HEK293 (cell line): ENCODE data around the gene AFAP1L2.
A peak's percentile ranks its signal among the peaks of the same experiment; 100 is the strongest.

ENCODE experiments used
- CTCF ChIA-PET: fragments of 350-600 bp; formaldehyde crosslinking; extraction: SDS; loops from one replicate; lab custom pipeline; 2021; ENCODE audit warnings: antibody characterized with exemption; lab: Yijun Ruan, JAX
- POLR2A ChIA-PET: fragments of 300-600 bp; formaldehyde crosslinking; extraction: SDS; loops from one replicate; lab custom pipeline; 2020; ENCODE audit warnings: antibody characterized with exemption, inconsistent platforms; lab: Yijun Ruan, JAX
- H3K27ac ChIP-seq: fragments of 200-500 bp; sonication (Bioruptor generic); 2 replicates; pipeline ENCODE4 v1.5.1; 2014; ENCODE audit warnings: low read depth, low read length, control low read depth, inconsistent platforms; ENCODE audit errors: extremely low read depth
- H3K36me3 ChIP-seq, 2 experiments: fragments of 200-500 bp in 1 of 2; sonication (Bioruptor generic) in 1 of 2; 1 replicate in 1 of 2; 2 replicates in 1 of 2; pipeline ENCODE4 v1.5.1; 2014 to 2017; ENCODE audit warnings: inconsistent platforms in 2 of 2, low read length in 2 of 2; ENCODE audit not compliant: control insufficient read depth in 2 of 2, insufficient read depth in 1 of 2
- H3K4me1 ChIP-seq: fragments of 200-500 bp; sonication (Bioruptor generic); 2 replicates; pipeline ENCODE4 v1.5.1; 2014; ENCODE audit warnings: mild to moderate bottlenecking, low read length, inconsistent platforms; ENCODE audit not compliant: control insufficient read depth, insufficient read depth
- H3K4me3 ChIP-seq: 2 replicates; pipeline ENCODE4 v1.5.1; 2011; ENCODE audit warnings: low read depth, mild to moderate bottlenecking, control low read depth, low read length, moderate library complexity
- H3K9me3 ChIP-seq: fragments of 200-500 bp; sonication (Bioruptor generic); 2 replicates; pipeline ENCODE4 v1.5.1; 2014; ENCODE audit warnings: low read depth, low read length, inconsistent platforms; ENCODE audit not compliant: control insufficient read depth, insufficient read depth
- BCL11B ChIP-seq: fragments of 450-650 bp; formaldehyde crosslinking; IDR thresholded peaks from 2 replicates; pipeline ENCODE4 v1.5.1; 2016; ENCODE audit warnings: low read depth, missing biosample characterization, missing genetic modification characterization
- HOXD13 ChIP-seq: sonication (generic); formaldehyde crosslinking; IDR thresholded peaks from 2 replicates; pipeline ENCODE4 v1.8.0; 2022; ENCODE audit warnings: missing genetic modification reagents, borderline replicate concordance
- IKZF3 ChIP-seq: fragments of 450-650 bp; IDR thresholded peaks from 2 replicates; pipeline ENCODE4 v1.5.0; 2018; ENCODE audit warnings: missing biosample characterization, mild to moderate bottlenecking, missing genetic modification characterization, moderate library complexity
- KLF8 ChIP-seq: fragments of 450-650 bp; formaldehyde crosslinking; IDR thresholded peaks from 2 replicates; pipeline ENCODE4 v1.5.1; 2016; ENCODE audit warnings: missing biosample characterization, missing genetic modification characterization
- SCRT1 ChIP-seq: fragments of 450-650 bp; formaldehyde crosslinking; IDR thresholded peaks from 2 replicates; pipeline ENCODE4 v1.5.1; 2016; ENCODE audit warnings: missing biosample characterization, missing genetic modification characterization, borderline replicate concordance
- SP2 ChIP-seq: fragments of 450-650 bp; formaldehyde crosslinking; IDR thresholded peaks from 2 replicates; pipeline ENCODE4 v1.5.1; 2016; ENCODE audit warnings: missing biosample characterization, missing genetic modification characterization
- ZFP41 ChIP-seq: fragments of 450-650 bp; formaldehyde crosslinking; IDR thresholded peaks from 2 replicates; pipeline ENCODE4 v1.5.1; 2016; ENCODE audit warnings: missing biosample characterization, missing genetic modification characterization, borderline replicate concordance
- ZNF155 ChIP-seq: fragments of 450-650 bp; formaldehyde crosslinking; IDR thresholded peaks from 2 replicates; pipeline ENCODE4 v1.5.1; 2016; ENCODE audit warnings: missing biosample characterization, missing genetic modification characterization
- ZNF248 ChIP-seq: fragments of 450-650 bp; formaldehyde crosslinking; IDR thresholded peaks from 2 replicates; pipeline ENCODE4 v1.5.1; 2017; ENCODE audit warnings: missing biosample characterization, missing genetic modification characterization
- ZNF311 ChIP-seq: fragments of 450-650 bp; formaldehyde crosslinking; IDR thresholded peaks from 2 replicates; pipeline ENCODE4 v1.5.1; 2017; ENCODE audit warnings: missing biosample characterization, missing genetic modification characterization, borderline replicate concordance
- ZNF335 ChIP-seq: fragments of 450-650 bp; formaldehyde crosslinking; conservative IDR thresholded peaks from 2 replicates; pipeline ENCODE4 v1.5.1; 2016; ENCODE audit warnings: missing biosample characterization, missing genetic modification characterization
- ZNF48 ChIP-seq: fragments of 450-650 bp; formaldehyde crosslinking; IDR thresholded peaks from 2 replicates; pipeline ENCODE4 v1.5.1; 2016; ENCODE audit warnings: missing biosample characterization, missing genetic modification characterization
- ZNF521 ChIP-seq: fragments of 450-650 bp; formaldehyde crosslinking; IDR thresholded peaks from 2 replicates; pipeline ENCODE4 v1.5.1; 2017; ENCODE audit warnings: missing biosample characterization, mild to moderate bottlenecking, missing genetic modification characterization
- ZNF558 ChIP-seq: fragments of 450-650 bp; formaldehyde crosslinking; IDR thresholded peaks from 2 replicates; pipeline ENCODE4 v1.5.1; 2016; ENCODE audit warnings: missing biosample characterization, missing genetic modification characterization
- ZNF670 ChIP-seq: fragments of 450-650 bp; formaldehyde crosslinking; IDR thresholded peaks from 2 replicates; pipeline ENCODE4 v1.5.1; 2016; ENCODE audit warnings: missing biosample characterization, missing genetic modification characterization, low read depth
- ZNF776 ChIP-seq: fragments of 450-650 bp; formaldehyde crosslinking; IDR thresholded peaks from 2 replicates; pipeline ENCODE4 v1.5.0; 2017; ENCODE audit warnings: missing biosample characterization, missing genetic modification characterization, borderline replicate concordance
- ZSCAN23 ChIP-seq: fragments of 450-650 bp; formaldehyde crosslinking; IDR thresholded peaks from 2 replicates; pipeline ENCODE4 v1.5.1; 2016; ENCODE audit warnings: missing biosample characterization, missing genetic modification characterization
- TF ChIP-seq, protein P1 (sequence below): fragments of 450-650 bp; formaldehyde crosslinking; IDR thresholded peaks from 2 replicates; pipeline ENCODE4 v1.5.1; 2017; ENCODE audit warnings: missing biosample characterization, mild to moderate bottlenecking, missing genetic modification characterization, moderate library complexity
- TF ChIP-seq, protein P2 (sequence below): fragments of 450-650 bp; formaldehyde crosslinking; IDR thresholded peaks from 2 replicates; pipeline ENCODE4 v1.5.1; 2017; ENCODE audit warnings: missing biosample characterization, missing genetic modification characterization
- TF ChIP-seq, protein P3 (sequence below): fragments of 450-650 bp; formaldehyde crosslinking; IDR thresholded peaks from 2 replicates; pipeline ENCODE4 v1.5.1; 2016; ENCODE audit warnings: missing biosample characterization, missing genetic modification characterization, borderline replicate concordance
- TF ChIP-seq, protein P4 (sequence below): fragments of 450-650 bp; formaldehyde crosslinking; IDR thresholded peaks from 2 replicates; pipeline ENCODE4 v1.5.1; 2017; ENCODE audit warnings: missing biosample characterization, missing genetic modification characterization
- TF ChIP-seq, protein P5 (sequence below): fragments of 450-650 bp; formaldehyde crosslinking; IDR thresholded peaks from 2 replicates; pipeline ENCODE4 v1.5.1; 2016; ENCODE audit warnings: missing biosample characterization, missing genetic modification characterization, borderline replicate concordance

The AFAP1L2 gene

DNA sequence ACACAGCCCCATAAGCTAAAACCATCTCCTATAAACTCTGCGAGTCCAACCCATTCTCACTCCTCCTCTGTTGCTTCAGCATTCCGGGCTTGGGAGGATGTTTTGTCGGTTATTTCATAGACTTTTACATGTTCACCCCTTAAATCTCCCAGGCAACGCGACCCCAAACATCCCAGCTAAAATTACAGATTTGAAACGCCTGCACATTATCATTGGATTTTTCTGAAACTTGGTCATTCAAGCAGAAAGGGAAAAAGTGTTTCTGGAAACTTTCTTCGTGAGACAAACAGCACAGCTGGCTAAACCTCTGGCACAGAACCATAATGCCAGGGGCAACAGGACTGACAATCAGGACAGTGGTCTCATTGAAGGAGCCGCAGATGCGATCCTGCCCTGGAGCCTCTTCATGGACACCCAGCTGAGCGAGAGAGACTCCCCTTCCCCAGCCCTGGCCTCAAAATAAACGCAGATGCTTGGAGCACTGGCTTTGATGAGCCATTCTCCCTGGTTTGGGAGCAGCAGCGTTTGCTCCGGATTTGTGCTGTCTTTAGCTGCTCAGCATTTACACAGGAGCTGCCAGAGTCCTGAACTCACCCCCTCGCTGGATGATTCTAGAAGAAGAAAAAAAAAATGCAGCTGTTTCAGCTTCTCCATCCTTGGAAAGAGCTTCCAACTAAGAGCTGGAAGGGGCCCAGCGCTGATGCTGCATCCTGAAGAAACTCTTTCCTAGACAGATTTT, 30.1 kb downstream of the AFAP1L2 start:
- Histone ChIP-seq H3K27ac (no peak overlapping the region), H3K4me1 (0 out of 2 replicates have a peak, but pooled peaks cover 2% of the 10 kb centered on the region), H3K36me3 (no peaks in the 10 kb centered on the region), H3K4me3 (no peak overlapping the region), H3K9me3 (no peaks in the 10 kb centered on the region)
- CTCF ChIA-PET: interaction anchor here (1.1 kb wide), 2 partner anchors 13 to 26 kb away, joined by 3 read pairs; no protein-coding TSS in a partner anchor
- POLR2A ChIA-PET: no interaction called here
- TF ChIP-seq ZFP41 (tag by site-specific recombination): no peak
- TF ChIP-seq, protein P1, sequence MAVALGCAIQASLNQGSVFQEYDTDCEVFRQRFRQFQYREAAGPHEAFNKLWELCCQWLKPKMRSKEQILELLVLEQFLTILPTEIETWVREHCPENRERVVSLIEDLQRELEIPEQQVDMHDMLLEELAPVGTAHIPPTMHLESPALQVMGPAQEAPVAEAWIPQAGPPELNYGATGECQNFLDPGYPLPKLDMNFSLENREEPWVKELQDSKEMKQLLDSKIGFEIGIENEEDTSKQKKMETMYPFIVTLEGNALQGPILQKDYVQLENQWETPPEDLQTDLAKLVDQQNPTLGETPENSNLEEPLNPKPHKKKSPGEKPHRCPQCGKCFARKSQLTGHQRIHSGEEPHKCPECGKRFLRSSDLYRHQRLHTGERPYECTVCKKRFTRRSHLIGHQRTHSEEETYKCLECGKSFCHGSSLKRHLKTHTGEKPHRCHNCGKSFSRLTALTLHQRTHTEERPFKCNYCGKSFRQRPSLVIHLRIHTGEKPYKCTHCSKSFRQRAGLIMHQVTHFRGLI (tag by site-specific recombination): peak; percentile 44; the same call in 1 of the 2 replicates

DNA sequence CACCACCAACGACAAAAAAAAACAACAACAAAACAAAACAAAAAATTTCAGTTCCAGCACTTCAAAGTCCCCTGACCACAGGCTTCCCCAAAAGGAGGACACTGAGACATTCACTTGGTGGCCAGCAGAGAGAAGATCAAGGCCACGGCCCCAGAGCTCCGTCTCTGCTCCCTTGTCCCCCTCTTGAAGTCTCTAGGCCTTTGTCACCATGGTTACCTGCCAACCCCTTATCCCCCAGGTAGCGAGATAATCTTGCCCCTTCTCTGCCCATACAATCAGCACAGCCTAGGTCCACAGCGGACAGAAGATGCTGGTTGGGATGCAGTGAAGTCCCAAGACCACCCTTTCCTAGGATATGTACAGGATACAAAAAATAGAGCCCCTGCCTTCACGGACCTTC, 30.7 kb downstream of the AFAP1L2 start:
- 0 out of 2 replicates have a peak, but pooled peaks cover 2% of the 10 kb centered on the region for H3K4me1 ChIP-seq
- TF ChIP-seq ZNF776 (tag by site-specific recombination) (no peak), SP2 (tag by site-specific recombination) (no peak), ZNF335 (no peak), ZNF155 (tag by site-specific recombination) (no peak), BCL11B (no peak)
- TF ChIP-seq, protein P2, sequence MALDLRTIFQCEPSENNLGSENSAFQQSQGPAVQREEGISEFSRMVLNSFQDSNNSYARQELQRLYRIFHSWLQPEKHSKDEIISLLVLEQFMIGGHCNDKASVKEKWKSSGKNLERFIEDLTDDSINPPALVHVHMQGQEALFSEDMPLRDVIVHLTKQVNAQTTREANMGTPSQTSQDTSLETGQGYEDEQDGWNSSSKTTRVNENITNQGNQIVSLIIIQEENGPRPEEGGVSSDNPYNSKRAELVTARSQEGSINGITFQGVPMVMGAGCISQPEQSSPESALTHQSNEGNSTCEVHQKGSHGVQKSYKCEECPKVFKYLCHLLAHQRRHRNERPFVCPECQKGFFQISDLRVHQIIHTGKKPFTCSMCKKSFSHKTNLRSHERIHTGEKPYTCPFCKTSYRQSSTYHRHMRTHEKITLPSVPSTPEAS: no peak
- no peaks in the 10 kb centered on the region for H3K9me3 ChIP-seq
- no peak overlapping the region for H3K27ac ChIP-seq
- no peaks in the 10 kb centered on the region for H3K36me3 ChIP-seq
- POLR2A ChIA-PET: no interaction called here
- no peak overlapping the region for H3K4me3 ChIP-seq
- CTCF ChIA-PET: interaction anchor here (1.1 kb wide), 2 partner anchors 14 to 27 kb away, joined by 3 read pairs; no protein-coding TSS in a partner anchor

DNA sequence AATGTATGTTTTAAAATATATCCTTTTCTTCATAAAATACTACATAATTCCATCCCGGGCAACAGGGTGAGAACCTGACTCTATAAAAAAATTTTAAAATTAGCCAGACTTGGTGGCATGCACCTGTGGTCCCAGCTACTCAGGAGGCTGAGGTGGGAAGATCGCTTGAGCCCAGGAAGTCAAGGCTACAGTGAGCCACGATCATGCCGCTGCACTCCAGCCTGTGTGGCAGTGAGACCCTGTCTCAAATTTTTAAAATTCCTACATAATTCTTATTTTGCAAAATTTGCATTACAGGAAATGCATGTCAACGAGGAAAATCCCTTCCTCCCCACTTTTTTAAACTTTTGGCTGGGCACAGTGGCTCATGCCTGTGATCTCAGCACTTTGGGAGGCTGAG, 31.3 kb downstream of the AFAP1L2 start:
- Histone ChIP-seq H3K9me3 (no peaks in the 10 kb centered on the region), H3K36me3 (no peaks in the 10 kb centered on the region), H3K27ac (no peak overlapping the region), H3K4me1 (0 out of 2 replicates have a peak, but pooled peaks cover 2% of the 10 kb centered on the region), H3K4me3 (no peak overlapping the region)
- CTCF ChIA-PET: interaction anchor here (1.8 kb wide), 1 partner anchor 14 kb away, joined by 7 read pairs; no protein-coding TSS in a partner anchor
- TF ChIP-seq KLF8 (tag by site-specific recombination) (no peak), ZNF248 (tag by site-specific recombination) (no peak), ZNF311 (tag by site-specific recombination) (no peak), ZNF670 (tag by site-specific recombination) (no peak), ZNF558 (no peak), ZNF521 (tag by site-specific recombination) (no peak), HOXD13 (CRISPR knock-in tag) (no peak), ZNF48 (tag by site-specific recombination) (no peak), IKZF3 (no peak), SCRT1 (no peak), ZSCAN23 (tag by site-specific recombination) (no peak)
- TF ChIP-seq, protein P3, sequence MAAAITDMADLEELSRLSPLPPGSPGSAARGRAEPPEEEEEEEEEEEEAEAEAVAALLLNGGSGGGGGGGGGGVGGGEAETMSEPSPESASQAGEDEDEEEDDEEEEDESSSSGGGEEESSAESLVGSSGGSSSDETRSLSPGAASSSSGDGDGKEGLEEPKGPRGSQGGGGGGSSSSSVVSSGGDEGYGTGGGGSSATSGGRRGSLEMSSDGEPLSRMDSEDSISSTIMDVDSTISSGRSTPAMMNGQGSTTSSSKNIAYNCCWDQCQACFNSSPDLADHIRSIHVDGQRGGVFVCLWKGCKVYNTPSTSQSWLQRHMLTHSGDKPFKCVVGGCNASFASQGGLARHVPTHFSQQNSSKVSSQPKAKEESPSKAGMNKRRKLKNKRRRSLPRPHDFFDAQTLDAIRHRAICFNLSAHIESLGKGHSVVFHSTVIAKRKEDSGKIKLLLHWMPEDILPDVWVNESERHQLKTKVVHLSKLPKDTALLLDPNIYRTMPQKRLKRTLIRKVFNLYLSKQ: no peak
- TF ChIP-seq, protein P4, sequence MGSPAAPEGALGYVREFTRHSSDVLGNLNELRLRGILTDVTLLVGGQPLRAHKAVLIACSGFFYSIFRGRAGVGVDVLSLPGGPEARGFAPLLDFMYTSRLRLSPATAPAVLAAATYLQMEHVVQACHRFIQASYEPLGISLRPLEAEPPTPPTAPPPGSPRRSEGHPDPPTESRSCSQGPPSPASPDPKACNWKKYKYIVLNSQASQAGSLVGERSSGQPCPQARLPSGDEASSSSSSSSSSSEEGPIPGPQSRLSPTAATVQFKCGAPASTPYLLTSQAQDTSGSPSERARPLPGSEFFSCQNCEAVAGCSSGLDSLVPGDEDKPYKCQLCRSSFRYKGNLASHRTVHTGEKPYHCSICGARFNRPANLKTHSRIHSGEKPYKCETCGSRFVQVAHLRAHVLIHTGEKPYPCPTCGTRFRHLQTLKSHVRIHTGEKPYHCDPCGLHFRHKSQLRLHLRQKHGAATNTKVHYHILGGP (tag by site-specific recombination): no peak
- TF ChIP-seq, protein P5, sequence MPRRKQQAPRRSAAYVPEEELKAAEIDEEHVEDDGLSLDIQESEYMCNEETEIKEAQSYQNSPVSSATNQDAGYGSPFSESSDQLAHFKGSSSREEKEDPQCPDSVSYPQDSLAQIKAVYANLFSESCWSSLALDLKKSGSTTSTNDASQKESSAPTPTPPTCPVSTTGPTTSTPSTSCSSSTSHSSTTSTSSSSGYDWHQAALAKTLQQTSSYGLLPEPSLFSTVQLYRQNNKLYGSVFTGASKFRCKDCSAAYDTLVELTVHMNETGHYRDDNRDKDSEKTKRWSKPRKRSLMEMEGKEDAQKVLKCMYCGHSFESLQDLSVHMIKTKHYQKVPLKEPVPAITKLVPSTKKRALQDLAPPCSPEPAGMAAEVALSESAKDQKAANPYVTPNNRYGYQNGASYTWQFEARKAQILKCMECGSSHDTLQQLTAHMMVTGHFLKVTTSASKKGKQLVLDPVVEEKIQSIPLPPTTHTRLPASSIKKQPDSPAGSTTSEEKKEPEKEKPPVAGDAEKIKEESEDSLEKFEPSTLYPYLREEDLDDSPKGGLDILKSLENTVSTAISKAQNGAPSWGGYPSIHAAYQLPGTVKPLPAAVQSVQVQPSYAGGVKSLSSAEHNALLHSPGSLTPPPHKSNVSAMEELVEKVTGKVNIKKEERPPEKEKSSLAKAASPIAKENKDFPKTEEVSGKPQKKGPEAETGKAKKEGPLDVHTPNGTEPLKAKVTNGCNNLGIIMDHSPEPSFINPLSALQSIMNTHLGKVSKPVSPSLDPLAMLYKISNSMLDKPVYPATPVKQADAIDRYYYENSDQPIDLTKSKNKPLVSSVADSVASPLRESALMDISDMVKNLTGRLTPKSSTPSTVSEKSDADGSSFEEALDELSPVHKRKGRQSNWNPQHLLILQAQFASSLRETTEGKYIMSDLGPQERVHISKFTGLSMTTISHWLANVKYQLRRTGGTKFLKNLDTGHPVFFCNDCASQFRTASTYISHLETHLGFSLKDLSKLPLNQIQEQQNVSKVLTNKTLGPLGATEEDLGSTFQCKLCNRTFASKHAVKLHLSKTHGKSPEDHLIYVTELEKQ (tag by site-specific recombination): no peak
- POLR2A ChIA-PET: no interaction called here
